Neutrophil (primary cell): ENCODE results near the gene FAM219A.

Experiments
- H3K27ac ChIP-seq: fragments of 200-600 bp; sonication (generic); 2 replicates; pipeline ENCODE4 v1.5.1; 2016; ENCODE audit warnings: mild to moderate bottlenecking, moderate library complexity
- H3K27me3 ChIP-seq: fragments of 200-600 bp; sonication (generic); 2 replicates; pipeline ENCODE4 v1.6.0; 2016; ENCODE audit warnings: mild to moderate bottlenecking
- H3K36me3 ChIP-seq: fragments of 200-600 bp; sonication (generic); 2 replicates; pipeline ENCODE4 v1.5.1; 2017
- H3K4me1 ChIP-seq, 2 experiments: fragments of 200-600 bp in 1 of 2; sonication (generic) in 1 of 2; 1 replicate in 1 of 2; 2 replicates in 1 of 2; pipeline versions ENCODE4 v1.5.1 to v1.6.1; 2013 to 2016; ENCODE audit warnings: low read depth in 1 of 2, low read length in 1 of 2, mild to moderate bottlenecking in 1 of 2, moderate library complexity in 1 of 2; ENCODE audit not compliant: control insufficient read depth in 1 of 2, insufficient read depth in 1 of 2
- H3K4me3 ChIP-seq, 2 experiments: fragments of 200-600 bp in 1 of 2; sonication (generic) in 1 of 2; 1 replicate in 1 of 2; 2 replicates in 1 of 2; pipeline ENCODE4 v1.5.1; 2013 to 2016; ENCODE audit warnings: low read depth in 1 of 2, low read length in 1 of 2, mild to moderate bottlenecking in 1 of 2, moderate library complexity in 1 of 2
- H3K9me3 ChIP-seq: fragments of 200-600 bp; sonication (generic); 2 replicates; pipeline ENCODE4 v1.5.1; 2016
- TF ChIP-seq, protein P1 (sequence below): fragments of 200-600 bp; sonication (generic); IDR thresholded peaks from 2 replicates; pipeline ENCODE4 v1.5.1; 2016; ENCODE audit warnings: antibody characterized with exemption

Gene FAM219A

DNA sequence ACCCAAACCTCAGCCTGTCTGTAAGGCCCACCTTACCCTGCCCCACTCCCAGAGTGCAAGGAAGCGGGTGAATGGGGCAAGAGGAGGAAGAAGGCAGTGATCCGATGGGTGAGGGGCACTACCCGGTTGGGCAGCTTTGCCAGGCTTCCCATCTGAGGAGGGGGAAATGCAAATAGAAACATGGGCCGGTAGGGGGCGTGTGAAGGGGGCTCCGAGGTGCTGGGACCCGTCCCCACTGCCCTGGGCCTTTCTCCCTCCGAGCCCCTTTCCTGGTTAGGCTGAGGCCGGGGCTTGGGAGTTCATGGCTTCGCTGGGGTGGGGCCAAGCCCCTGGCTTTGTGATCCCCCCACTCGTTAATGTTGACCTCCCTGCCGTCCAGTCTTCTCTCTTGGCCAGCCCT is 58.1 kb downstream of the FAM219A start:
- H3K9me3 ChIP-seq, result no peaks in the 10 kb centered on the region
- no peak overlapping the region for H3K27ac ChIP-seq
- H3K4me1 ChIP-seq, result no peaks in the 10 kb centered on the region
- H3K27me3 ChIP-seq, result no peaks in the 10 kb centered on the region
- TF ChIP-seq, protein P1, sequence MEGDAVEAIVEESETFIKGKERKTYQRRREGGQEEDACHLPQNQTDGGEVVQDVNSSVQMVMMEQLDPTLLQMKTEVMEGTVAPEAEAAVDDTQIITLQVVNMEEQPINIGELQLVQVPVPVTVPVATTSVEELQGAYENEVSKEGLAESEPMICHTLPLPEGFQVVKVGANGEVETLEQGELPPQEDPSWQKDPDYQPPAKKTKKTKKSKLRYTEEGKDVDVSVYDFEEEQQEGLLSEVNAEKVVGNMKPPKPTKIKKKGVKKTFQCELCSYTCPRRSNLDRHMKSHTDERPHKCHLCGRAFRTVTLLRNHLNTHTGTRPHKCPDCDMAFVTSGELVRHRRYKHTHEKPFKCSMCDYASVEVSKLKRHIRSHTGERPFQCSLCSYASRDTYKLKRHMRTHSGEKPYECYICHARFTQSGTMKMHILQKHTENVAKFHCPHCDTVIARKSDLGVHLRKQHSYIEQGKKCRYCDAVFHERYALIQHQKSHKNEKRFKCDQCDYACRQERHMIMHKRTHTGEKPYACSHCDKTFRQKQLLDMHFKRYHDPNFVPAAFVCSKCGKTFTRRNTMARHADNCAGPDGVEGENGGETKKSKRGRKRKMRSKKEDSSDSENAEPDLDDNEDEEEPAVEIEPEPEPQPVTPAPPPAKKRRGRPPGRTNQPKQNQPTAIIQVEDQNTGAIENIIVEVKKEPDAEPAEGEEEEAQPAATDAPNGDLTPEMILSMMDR, result no peak
- H3K36me3 ChIP-seq, result peaks cover 57% of the 10 kb centered on the region
- no peak overlapping the region for H3K4me3 ChIP-seq

DNA sequence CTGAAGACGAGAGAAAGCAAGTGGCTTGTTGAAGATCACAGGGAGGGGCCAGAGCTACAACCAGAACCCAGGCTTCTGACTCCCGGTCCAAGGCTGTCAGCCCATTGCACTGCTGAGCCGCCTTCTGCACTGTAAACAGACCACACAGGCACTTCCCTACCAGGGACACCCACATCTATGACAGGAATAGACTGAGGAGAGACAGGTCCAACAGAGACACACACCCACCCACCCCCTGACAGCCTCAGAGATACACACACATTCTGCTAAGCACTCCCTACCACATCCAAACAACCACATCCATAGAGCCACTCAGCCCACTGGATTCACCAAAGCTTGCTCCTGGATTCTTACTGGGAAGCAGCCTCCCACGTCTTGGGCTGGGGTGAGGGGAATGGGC is 58.6 kb downstream of the FAM219A start:
- Histone ChIP-seq H3K4me1 (no peaks in the 10 kb centered on the region), H3K4me3 (no peak overlapping the region), H3K36me3 (peaks cover 52% of the 10 kb centered on the region), H3K9me3 (no peaks in the 10 kb centered on the region), H3K27ac (no peak overlapping the region), H3K27me3 (no peaks in the 10 kb centered on the region)
- TF ChIP-seq, protein P1, result no peak

DNA sequence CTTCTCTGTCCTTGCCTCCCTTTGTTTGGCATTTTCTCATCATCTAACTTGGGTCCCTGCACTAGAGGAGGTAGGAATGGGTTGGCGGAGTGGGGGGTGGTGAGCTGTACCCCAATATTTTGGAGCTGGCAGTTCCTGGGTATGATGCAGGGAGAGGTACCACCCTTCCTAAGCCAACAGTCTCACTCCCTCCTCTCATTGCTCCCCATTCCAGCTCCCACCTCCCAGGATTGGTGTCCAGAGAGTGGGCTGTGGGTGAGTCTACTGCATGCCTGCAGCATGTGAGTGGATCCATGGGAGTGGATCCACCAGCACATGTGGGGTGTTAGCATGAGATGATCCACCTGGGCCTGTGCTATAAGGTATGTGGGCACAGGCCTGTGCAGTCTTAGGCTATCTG is 59.5 kb downstream of the FAM219A start:
- Histone ChIP-seq H3K36me3 (peaks cover 47% of the 10 kb centered on the region), H3K4me1 (no peaks in the 10 kb centered on the region), H3K27ac (no peak overlapping the region), H3K27me3 (peaks cover 7% of the 10 kb centered on the region), H3K4me3 (no peak overlapping the region), H3K9me3 (no peaks in the 10 kb centered on the region)
- TF ChIP-seq, protein P1, result no peak

DNA sequence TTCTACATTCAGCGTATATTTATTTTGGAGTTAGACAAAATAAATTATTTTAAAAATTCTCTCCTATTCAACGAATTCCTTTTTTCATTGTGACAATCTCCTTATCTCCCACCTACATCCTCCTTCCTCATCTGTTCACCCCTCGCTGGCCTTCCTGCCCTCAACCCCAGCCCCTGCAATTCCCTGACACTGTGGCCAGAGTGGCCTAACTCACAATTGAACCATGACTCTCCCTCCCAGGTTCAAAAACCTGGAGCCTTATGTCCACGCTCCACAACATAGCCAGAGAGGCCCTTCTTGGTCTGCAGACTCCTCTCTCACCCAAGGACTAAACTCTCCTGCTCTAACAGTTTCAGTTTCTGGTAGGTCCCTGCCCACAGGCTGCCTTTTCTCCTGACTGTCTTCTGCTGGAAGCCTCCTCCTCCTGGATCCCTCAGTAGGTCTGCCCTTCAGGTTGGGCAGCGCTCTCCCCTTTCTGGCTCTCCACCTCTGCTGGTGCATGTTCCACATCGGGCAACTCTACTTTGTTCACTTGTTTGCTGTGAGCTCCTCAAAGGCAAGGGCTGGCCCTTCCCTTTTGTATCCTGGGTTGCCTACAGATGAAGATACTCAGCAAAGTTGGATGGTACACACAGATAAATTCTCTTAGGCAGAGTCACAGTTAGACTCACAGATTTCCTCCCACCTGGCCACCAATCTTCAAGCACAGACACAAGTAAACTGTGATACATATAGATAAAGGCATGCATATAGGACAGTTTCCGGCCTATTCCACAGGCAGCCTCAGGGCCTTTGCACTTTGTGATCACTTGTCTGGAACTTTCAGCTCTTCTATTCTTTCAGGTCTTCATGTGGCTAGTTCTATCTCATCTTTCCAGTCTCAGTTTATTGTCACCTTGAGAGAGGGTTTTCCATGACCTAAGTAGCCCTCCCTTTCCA is 61.8 kb downstream of the FAM219A start:
- H3K9me3 ChIP-seq, result no peaks in the 10 kb centered on the region
- no peaks in the 10 kb centered on the region for H3K4me1 ChIP-seq
- peaks cover 31% of the 10 kb centered on the region for H3K27me3 ChIP-seq
- no peak overlapping the region for H3K4me3 ChIP-seq
- peaks cover 28% of the 10 kb centered on the region for H3K36me3 ChIP-seq
- TF ChIP-seq, protein P1, result no peak
- no peak overlapping the region for H3K27ac ChIP-seq

DNA sequence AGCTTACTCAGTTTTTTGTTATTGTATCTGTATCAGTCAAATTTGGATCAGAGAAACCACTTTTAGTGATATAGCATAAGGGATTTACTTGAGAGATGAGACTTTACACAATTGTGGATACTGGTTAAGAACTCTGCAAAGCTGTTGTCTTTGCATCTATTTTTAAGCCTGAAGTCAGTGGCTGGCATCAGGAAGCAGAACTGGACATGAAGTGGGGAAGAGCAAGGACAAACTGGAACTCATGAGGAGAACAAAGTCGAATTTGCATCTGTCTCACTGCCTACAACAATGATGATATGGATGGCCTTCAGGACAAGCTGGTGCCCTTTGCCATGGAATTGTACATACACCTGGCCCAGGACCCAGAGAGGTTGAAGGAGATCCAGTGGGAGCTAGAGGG is 65.9 kb downstream of the FAM219A start:
- Histone ChIP-seq H3K4me1 (no peaks in the 10 kb centered on the region), H3K27me3 (peaks cover 69% of the 10 kb centered on the region), H3K9me3 (no peaks in the 10 kb centered on the region), H3K36me3 (no peaks in the 10 kb centered on the region), H3K4me3 (no peak overlapping the region), H3K27ac (no peak overlapping the region)
- TF ChIP-seq, protein P1, result no peak
